ENCODE data around the gene SAG.

Gene SAG

GRCh38 chr2:233387667-233388528 is 80.3 kb downstream of the SAG start:
- CTCF ChIA-PET = no interaction called here
- no peak for DNase-seq (ENCODE audit: extremely low spot score)
- POLR2A ChIA-PET = no interaction called here
- TF ChIP-seq ZNF384 (IDR thresholded peaks at IDR 0.05) (no peak), CTBP1 (IDR thresholded peaks at IDR 0.05; ENCODE audit: borderline replicate concordance) (no peak), LEF1 (IDR thresholded peaks at IDR 0.05; ENCODE audit: borderline replicate concordance) (no peak), PKNOX1 (IDR thresholded peaks at IDR 0.05) (no peak), SUZ12 (IDR thresholded peaks at IDR 0.05) (no peak), HDGF (IDR thresholded peaks at IDR 0.05; ENCODE audit: borderline replicate concordance) (no peak), TARDBP (IDR thresholded peaks at IDR 0.05) (no peak), SP1 (IDR thresholded peaks at IDR 0.05) (no peak), FOXM1 (IDR thresholded peaks at IDR 0.05; ENCODE audit: borderline replicate concordance) (no peak), BHLHE40 (IDR thresholded peaks at IDR 0.05; ENCODE audit: borderline replicate concordance) (no peak), FOXA1 (IDR thresholded peaks at IDR 0.05) (no peak), NFRKB (IDR thresholded peaks at IDR 0.05) (no peak), ARNT (IDR thresholded peaks at IDR 0.05) (no peak), L3MBTL2 (conservative IDR thresholded peaks at IDR 0.05) (no peak), FOXK2 (IDR thresholded peaks at IDR 0.05) (no peak), ELF4 (IDR thresholded peaks at IDR 0.05) (no peak)

- POLR2A ChIA-PET = no interaction called here
- DNase-seq (ENCODE audit: extremely low spot score) = no peak
- CTCF ChIA-PET = no interaction called here
- TF ChIP-seq SP1 (IDR thresholded peaks at IDR 0.05) = no peak
- TF ChIP-seq SUZ12 (IDR thresholded peaks at IDR 0.05) = no peak
- TF ChIP-seq L3MBTL2 (conservative IDR thresholded peaks at IDR 0.05) = no peak
- no peak for TF ChIP-seq BHLHE40 (IDR thresholded peaks at IDR 0.05; ENCODE audit: borderline replicate concordance)
- TF ChIP-seq PKNOX1 (IDR thresholded peaks at IDR 0.05) = no peak
- TF ChIP-seq ELF4 (IDR thresholded peaks at IDR 0.05) = no peak
- no peak for TF ChIP-seq LEF1 (IDR thresholded peaks at IDR 0.05; ENCODE audit: borderline replicate concordance)
- TF ChIP-seq FOXA1 (IDR thresholded peaks at IDR 0.05) = no peak
- TF ChIP-seq CTBP1 (IDR thresholded peaks at IDR 0.05; ENCODE audit: borderline replicate concordance) = no peak
- TF ChIP-seq TARDBP (IDR thresholded peaks at IDR 0.05) = no peak
- TF ChIP-seq NFRKB (IDR thresholded peaks at IDR 0.05) = no peak
- TF ChIP-seq FOXK2 (IDR thresholded peaks at IDR 0.05) = no peak
- TF ChIP-seq ARNT (IDR thresholded peaks at IDR 0.05) = no peak
- no peak for TF ChIP-seq HDGF (IDR thresholded peaks at IDR 0.05; ENCODE audit: borderline replicate concordance)
- no peak for TF ChIP-seq ZNF384 (IDR thresholded peaks at IDR 0.05)
- TF ChIP-seq FOXM1 (IDR thresholded peaks at IDR 0.05; ENCODE audit: borderline replicate concordance) = no peak
These were observed 82.0 kb downstream of the SAG start for GRCh38 chr2:233389601-233390125.

GRCh38 chr2:233395687-233396086 is 88.1 kb downstream of the SAG start:
- CTCF ChIA-PET = no interaction called here
- POLR2A ChIA-PET = no interaction called here
- DNase-seq (ENCODE audit: extremely low spot score) = no peak
- TF ChIP-seq L3MBTL2 (conservative IDR thresholded peaks at IDR 0.05) (no peak), FOXM1 (IDR thresholded peaks at IDR 0.05; ENCODE audit: borderline replicate concordance) (no peak), SUZ12 (IDR thresholded peaks at IDR 0.05) (no peak), CTBP1 (IDR thresholded peaks at IDR 0.05; ENCODE audit: borderline replicate concordance) (no peak), TARDBP (IDR thresholded peaks at IDR 0.05) (no peak), ARNT (IDR thresholded peaks at IDR 0.05) (no peak), FOXA1 (IDR thresholded peaks at IDR 0.05) (no peak), BHLHE40 (IDR thresholded peaks at IDR 0.05; ENCODE audit: borderline replicate concordance) (no peak), LEF1 (IDR thresholded peaks at IDR 0.05; ENCODE audit: borderline replicate concordance) (no peak), HDGF (IDR thresholded peaks at IDR 0.05; ENCODE audit: borderline replicate concordance) (no peak), ZNF384 (IDR thresholded peaks at IDR 0.05) (no peak), PKNOX1 (IDR thresholded peaks at IDR 0.05) (no peak), ELF4 (IDR thresholded peaks at IDR 0.05) (no peak), NFRKB (IDR thresholded peaks at IDR 0.05) (no peak), FOXK2 (IDR thresholded peaks at IDR 0.05) (no peak), SP1 (IDR thresholded peaks at IDR 0.05) (no peak)
